Astrocyte of the spinal cord (primary cell): Measurements from ENCODE around the gene NPM3.

ENCODE experiments used
- DNase-seq: peaks from one replicate; pipeline ENCODE4 v3.0.0; 2011; ENCODE audit warnings: low read depth, low spot score
- H3K4me3 ChIP-seq: 2 replicates; pipeline ENCODE4 v1.5.1; 2011; ENCODE audit warnings: low read depth, mild to moderate bottlenecking, low read length, moderate library complexity
- in situ Hi-C: cut with HindIII; loops from 2 replicates; pipeline ENCODE4 v1.10.0; 2017; ENCODE audit warnings: low sequenced_read_pairs
- TF ChIP-seq, protein P1 (sequence below): IDR thresholded peaks from 2 replicates; pipeline ENCODE4 v1.5.1; 2012; ENCODE audit warnings: low read depth, mild to moderate bottlenecking, low read length, inconsistent platforms

Gene NPM3

DNA sequence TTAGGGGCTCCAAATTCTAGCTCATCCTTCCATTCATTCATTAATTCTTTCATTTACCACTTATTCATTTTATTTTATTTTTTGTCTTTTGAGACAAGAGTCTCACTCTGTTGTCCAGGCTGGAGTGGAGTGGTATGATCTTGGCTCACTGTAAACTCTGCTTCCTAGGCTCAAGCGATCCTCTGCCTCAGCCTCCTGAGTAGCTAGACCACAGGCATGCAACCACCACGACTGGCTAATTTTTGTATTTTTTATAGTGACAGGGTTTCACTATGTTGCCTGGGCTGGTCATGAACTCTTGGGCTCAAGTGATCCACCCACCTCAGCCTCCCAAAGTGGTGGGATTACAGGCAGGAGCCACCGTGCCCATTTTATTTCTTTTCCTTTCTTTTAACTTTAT is 39.0 kb downstream of the NPM3 start:
- TF ChIP-seq, protein P1, sequence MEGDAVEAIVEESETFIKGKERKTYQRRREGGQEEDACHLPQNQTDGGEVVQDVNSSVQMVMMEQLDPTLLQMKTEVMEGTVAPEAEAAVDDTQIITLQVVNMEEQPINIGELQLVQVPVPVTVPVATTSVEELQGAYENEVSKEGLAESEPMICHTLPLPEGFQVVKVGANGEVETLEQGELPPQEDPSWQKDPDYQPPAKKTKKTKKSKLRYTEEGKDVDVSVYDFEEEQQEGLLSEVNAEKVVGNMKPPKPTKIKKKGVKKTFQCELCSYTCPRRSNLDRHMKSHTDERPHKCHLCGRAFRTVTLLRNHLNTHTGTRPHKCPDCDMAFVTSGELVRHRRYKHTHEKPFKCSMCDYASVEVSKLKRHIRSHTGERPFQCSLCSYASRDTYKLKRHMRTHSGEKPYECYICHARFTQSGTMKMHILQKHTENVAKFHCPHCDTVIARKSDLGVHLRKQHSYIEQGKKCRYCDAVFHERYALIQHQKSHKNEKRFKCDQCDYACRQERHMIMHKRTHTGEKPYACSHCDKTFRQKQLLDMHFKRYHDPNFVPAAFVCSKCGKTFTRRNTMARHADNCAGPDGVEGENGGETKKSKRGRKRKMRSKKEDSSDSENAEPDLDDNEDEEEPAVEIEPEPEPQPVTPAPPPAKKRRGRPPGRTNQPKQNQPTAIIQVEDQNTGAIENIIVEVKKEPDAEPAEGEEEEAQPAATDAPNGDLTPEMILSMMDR = no peak
- H3K4me3 ChIP-seq = no peak overlapping the region
- in situ Hi-C loops = no loop called here
- no peak for DNase-seq

DNA sequence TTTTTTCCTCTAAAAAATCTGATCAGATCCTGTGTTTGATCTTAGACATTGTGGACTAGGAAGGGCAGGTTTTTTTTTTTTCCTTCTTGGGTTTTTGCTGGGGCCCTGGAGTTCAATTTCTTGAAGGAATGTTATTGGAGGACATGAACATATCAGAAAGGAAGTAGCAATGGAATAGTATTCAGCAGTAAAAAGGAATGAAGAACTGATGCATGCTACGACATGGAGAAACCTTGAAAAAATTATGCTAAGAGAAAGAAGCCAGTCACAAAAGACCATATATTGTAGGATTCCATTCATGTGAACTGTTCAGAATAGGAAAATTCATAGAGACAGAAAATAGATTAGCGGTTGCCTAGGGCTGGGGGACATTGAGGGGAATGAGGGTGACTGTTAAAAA is 41.3 kb downstream of the NPM3 start:
- TF ChIP-seq, protein P1 = no peak
- in situ Hi-C loops = no loop called here
- H3K4me3 ChIP-seq = no peak overlapping the region
- no peak for DNase-seq

DNA sequence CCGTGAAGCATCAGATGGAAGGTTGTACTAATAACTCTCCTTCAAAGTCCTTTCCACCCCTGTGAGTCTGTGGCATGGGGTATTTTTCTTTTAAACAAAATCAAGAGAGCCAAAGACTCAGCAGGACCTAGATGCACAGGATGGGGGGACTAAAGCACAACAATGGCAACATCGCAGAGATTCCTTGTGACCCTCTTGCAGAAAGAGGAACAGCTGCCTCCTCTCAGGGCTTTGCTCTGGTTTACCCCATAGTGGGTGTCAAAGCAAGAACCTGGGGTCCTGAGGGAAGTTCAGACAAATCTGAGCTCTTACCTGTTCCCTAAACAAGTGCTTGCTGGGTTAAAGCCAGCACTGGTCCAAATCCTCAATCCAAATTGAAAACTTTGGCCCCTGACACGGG is 46.6 kb downstream of the NPM3 start:
- DNase-seq = no peak
- TF ChIP-seq, protein P1 = no peak
- in situ Hi-C loops = no loop called here
- H3K4me3 ChIP-seq = no peak overlapping the region

DNA sequence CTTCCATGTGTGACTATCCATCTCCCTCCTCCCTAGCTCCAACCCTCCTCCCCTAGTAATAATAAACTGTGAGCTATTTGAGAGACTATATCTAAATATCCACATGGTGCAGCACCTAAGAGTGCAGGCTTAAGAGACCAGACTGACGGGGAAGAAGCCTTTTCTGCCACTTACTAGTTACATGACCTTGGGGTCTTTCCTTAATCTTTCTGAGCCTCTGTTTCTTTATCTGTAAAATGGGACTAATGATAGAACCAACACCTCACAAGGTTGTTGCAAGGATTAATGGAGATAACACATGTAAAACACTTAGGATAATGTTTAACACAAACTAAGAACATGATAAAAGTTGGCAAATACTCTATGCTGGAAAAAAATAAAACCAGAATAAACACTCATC is 51.1 kb downstream of the NPM3 start:
- no peak overlapping the region for H3K4me3 ChIP-seq
- TF ChIP-seq, protein P1 = no peak
- in situ Hi-C loops = no loop called here
- DNase-seq = no peak
